Adrenal gland (tissue), 12 donors: ENCODE data around the gene PRKCSH. TPM values are rescaled to one million over a fixed set of nuclear protein-coding genes. Genes with fewer than 3 reads are reported as not detected.

Experiments used
- DNase-seq, 7 donors: peaks; one replicate each; pipeline ENCODE4 v3.0.0-alpha.2; 2019 to 2020
- H3K27ac ChIP-seq, 5 donors: fragments of 200-600 bp; sonication (generic) in 4 of 5; 1 replicate in 3 of 5; 2 replicates in 2 of 5; pipeline versions ENCODE4 v1.5.1 to v1.8.0; 2016 to 2020; ENCODE audit warnings: mild to moderate bottlenecking in 1 of 5
- H3K27me3 ChIP-seq: fragments of 200-600 bp; 2 replicates; pipeline ENCODE4 v1.8.0; 2021
- H3K36me3 ChIP-seq, 2 donors: fragments of 200-600 bp; replicated peaks in 1 of 2; 1 replicate in 1 of 2; 2 replicates in 1 of 2; pipeline versions ENCODE4 v1.5.1 to v1.8.0; 2018 to 2022
- H3K4me1 ChIP-seq, 2 donors: fragments of 200-600 bp; replicated peaks in 1 of 2; 1 replicate in 1 of 2; 2 replicates in 1 of 2; pipeline versions ENCODE4 v1.5.1 to v1.8.0; 2018 to 2021
- H3K4me3 ChIP-seq, 4 donors: fragments of 200-600 bp; sonication (generic) in 3 of 4; one replicate each; pipeline ENCODE4 v1.5.1; 2016 to 2018
- H3K9me3 ChIP-seq, 3 donors: fragments of 200-600 bp; sonication (generic) in 1 of 3; replicated peaks in 1 of 3; 1 replicate in 2 of 3; 2 replicates in 1 of 3; pipeline versions ENCODE4 v1.5.1 to v1.8.0; 2016 to 2021
- POLR2A ChIP-seq, 2 donors: fragments of 450-650 bp; IDR thresholded peaks; one replicate each; pipeline ENCODE4 v1.6.1; 2017; ENCODE audit warnings: antibody characterized with exemption in 2 of 2, mild to moderate bottlenecking in 2 of 2, moderate library complexity in 1 of 2
- WGBS, 4 donors: extraction: QIAGEN DNeasy Blood & Tissue Kit in 2 of 4; methylation state at CpG; one replicate each; pipeline versions ENCODE4 v1.1.5 to v1.1.7; 2013 to 2017; 5-methylcytosine and 5-hydroxymethylcytosine counted together
- intact Hi-C, 2 donors: fragments of 100-400 bp; cut with DNase I; formaldehyde crosslinking; loops; one replicate each; pipeline versions ENCODE4 v1.14.1 to v1.15.0; 2022 to 2023
- polyA plus RNA-seq, 3 donors: library from polyadenylated mRNA; stranded (reverse); fragments of 200-250 nt in 2 of 3; fragments of 350-450 nt in 1 of 3; fragmentation: Illumina TruSeq in 1 of 3; extraction: RNeasy Lipid Tissue Mini Kit (QIAGEN cat#74804) in 1 of 3; gene quantifications; one replicate each; pipeline ENCODE4 v1.2.3, GENCODE V29; 2013 to 2014
- total RNA-seq, 9 donors: library from RNA; depleted of rRNA in 4 of 9; stranded (reverse); fragments of >200 nt in 4 of 9; fragments of 120-200 nt in 1 of 9; fragmentation: NEBNext Ultra II Directional in 1 of 9; extraction: Animal tissue kit (Norgen Biotek cat#: 25700) in 1 of 9; gene quantifications; one replicate each; pipeline versions ENCODE4 v1.1.0 to v1.2.4, GENCODE V29; 2013 to 2023
- TF ChIP-seq, protein P1 (sequence below), 6 experiments: fragments of 450-650 bp in 4 of 6; fragments of 200-600 bp in 2 of 6; sonication (generic) in 1 of 6; IDR thresholded peaks; 1 replicate in 5 of 6; 2 replicates in 1 of 6; pipeline versions ENCODE4 v1.5.1 to v1.8.0; 2016 to 2021; ENCODE audit warnings: antibody characterized with exemption in 6 of 6, mild to moderate bottlenecking in 2 of 6, moderate library complexity in 1 of 6
- donor health status: healthy with polysubstance abuse.
- donor health status: Bipolar disorder and iron deficiency.
- donor health status: DM: yes; HTN: yes; CAD: no.
- donor health status: DM: no; HTN: no; CAD: no.
- donor health status: DM: no; HTN: no; CAD: no.
- donor health status: DM: yes; HTN: yes; CAD: no.

Gene PRKCSH
- total and polyA plus RNA-seq, 12 donors, result 64.4 to 359 (median 203) TPM

DNA sequence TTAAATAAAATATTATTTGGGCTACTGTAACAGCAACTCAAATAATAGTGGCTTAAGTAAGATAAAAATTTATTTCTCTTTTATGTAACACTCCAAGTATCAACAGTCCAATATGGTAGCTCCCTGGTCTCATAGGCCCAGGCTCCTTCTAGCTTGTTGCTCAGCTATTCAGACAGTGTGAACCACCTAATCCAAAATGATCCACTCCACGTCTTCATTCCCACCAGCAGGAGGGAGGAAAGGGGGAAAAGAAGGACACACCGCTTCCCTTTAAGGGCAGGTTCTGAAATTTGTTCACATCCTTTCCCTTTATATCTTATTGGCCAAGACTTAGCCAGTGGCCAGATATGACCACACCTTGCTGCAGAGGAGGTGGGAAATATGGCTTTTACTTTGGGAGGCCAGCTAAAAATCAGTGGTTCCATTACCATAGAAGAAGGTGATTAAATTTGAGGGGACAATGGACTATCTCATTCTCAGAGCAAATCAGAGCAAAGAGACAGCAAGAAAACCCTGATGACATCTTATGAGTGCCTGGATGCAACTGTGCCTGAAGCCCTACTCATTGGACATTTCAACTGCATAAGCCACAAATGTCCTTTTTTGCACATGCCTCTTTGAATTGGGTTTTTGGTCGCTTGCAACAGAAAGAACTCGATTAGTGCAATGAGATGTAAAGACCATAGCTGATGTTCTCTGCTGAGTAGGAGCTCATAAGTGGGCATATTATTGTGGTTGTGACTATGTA is 44.3 kb upstream of the PRKCSH start:
- H3K4me3 ChIP-seq, result no peak overlapping the region
- no peak overlapping the region for H3K27ac ChIP-seq
- no peaks in the 10 kb centered on the region for H3K36me3 ChIP-seq
- 78 to 91% (median 84%) methylated on average over 4 of the region's 4 CpGs for whole genome bisulfite sequencing, 4 donors
- no peaks in the 10 kb centered on the region for H3K27me3 ChIP-seq
- H3K4me1 ChIP-seq, result no peaks in the 10 kb centered on the region
- intact Hi-C loops, result no loop called here
- TF ChIP-seq, protein P1, sequence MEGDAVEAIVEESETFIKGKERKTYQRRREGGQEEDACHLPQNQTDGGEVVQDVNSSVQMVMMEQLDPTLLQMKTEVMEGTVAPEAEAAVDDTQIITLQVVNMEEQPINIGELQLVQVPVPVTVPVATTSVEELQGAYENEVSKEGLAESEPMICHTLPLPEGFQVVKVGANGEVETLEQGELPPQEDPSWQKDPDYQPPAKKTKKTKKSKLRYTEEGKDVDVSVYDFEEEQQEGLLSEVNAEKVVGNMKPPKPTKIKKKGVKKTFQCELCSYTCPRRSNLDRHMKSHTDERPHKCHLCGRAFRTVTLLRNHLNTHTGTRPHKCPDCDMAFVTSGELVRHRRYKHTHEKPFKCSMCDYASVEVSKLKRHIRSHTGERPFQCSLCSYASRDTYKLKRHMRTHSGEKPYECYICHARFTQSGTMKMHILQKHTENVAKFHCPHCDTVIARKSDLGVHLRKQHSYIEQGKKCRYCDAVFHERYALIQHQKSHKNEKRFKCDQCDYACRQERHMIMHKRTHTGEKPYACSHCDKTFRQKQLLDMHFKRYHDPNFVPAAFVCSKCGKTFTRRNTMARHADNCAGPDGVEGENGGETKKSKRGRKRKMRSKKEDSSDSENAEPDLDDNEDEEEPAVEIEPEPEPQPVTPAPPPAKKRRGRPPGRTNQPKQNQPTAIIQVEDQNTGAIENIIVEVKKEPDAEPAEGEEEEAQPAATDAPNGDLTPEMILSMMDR (IDR thresholded peaks at IDR 0.05), result no peak
- DNase-seq, result no peak
- H3K9me3 ChIP-seq, result no peaks in the 10 kb centered on the region

DNA sequence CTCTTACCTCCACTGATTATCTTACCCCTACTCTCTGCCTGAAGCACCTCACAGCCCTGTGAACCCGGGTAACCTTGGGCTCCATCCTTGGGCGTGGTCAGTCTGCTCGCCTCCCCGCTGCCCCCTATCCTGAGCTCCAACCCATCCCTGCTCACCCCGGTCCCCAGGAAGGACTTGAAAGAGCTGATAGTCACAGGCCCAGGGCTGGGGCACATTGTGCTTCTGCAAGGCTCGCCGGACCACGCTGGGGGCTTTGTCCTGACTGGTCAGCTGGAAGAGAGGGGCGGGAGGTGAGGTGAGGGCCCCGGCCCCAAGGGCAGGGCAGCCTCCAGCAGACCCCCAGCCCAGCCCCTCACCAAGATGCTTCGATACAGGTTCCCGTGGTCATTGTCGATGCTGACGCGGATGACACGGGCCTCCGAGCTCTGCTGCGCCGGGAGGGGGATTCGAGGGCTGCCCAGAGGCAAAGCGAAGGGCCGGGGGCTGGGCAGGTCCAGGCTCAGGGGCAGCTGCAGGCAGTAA is 38.3 kb upstream of the PRKCSH start:
- Histone ChIP-seq H3K27me3 (no peaks in the 10 kb centered on the region), H3K36me3 (no peaks in the 10 kb centered on the region), H3K4me1 (no peaks in the 10 kb centered on the region), H3K9me3 (no peaks in the 10 kb centered on the region), H3K27ac (no peak overlapping the region), H3K4me3 (no peak overlapping the region)
- TF ChIP-seq, protein P1 (IDR thresholded peaks at IDR 0.05), result no peak
- no peak for TF ChIP-seq POLR2A (IDR thresholded peaks at IDR 0.05)
- DNase-seq, result no peak
- intact Hi-C loops, result no loop called here
- 80 to 92% (median 89%) methylated on average over 13 to 22 of the region's 22 CpGs for WGBS, 4 donors

DNA sequence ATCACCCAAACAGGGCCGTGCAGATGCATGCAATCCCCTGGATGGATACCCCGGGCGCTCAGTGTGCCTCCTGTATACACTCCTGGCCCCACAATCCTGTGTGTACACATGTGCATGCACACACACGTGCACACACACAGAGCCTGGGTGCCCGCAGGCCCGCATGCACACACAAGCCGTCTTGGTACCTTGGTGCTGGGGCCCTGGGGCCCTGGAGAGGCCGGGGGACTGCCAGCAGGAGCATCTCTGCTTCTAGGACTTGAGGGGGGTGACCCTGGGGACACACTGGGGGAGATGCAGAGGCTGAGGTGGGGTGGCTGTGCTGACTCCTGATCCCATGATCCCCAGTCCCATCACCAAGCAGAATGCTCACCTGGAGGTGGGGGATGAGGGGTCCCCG is 35.8 kb upstream of the PRKCSH start:
- no peak overlapping the region for H3K4me3 ChIP-seq
- H3K36me3 ChIP-seq, result no peaks in the 10 kb centered on the region
- H3K9me3 ChIP-seq, result no peaks in the 10 kb centered on the region
- intact Hi-C loops, result no loop called here
- no peaks in the 10 kb centered on the region for H3K27me3 ChIP-seq
- H3K4me1 ChIP-seq, result peaks cover 0 to 3% of the 10 kb centered on the region in 2 donors
- no peak overlapping the region for H3K27ac ChIP-seq
- no peak for DNase-seq
- no peak for TF ChIP-seq POLR2A (IDR thresholded peaks at IDR 0.05)
- TF ChIP-seq, protein P1 (IDR thresholded peaks at IDR 0.05), result no peak
- 80 to 93% (median 91%) methylated on average over 1 to 9 of the region's 9 CpGs for WGBS, 4 donors

DNA sequence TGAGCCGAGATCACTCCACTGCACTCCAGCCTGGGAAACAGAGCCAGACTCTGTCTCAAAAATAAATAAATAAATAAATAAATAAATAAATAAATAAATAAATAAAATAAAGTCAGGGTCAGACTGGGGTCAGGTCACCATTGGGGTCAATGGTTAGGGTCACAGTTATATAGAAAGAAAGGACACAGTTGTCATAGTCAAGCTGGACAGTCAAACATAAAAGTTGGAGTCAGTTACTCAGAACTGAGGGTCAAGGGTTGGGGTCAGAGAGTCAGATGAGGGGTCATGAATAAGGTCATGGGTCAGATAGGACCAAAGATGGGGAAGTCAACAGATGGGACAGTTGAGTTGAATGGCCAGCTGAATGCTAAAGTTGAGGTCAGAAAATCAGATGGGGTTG is 34.6 kb upstream of the PRKCSH start:
- TF ChIP-seq, protein P1 (IDR thresholded peaks at IDR 0.05), result no peak
- TF ChIP-seq POLR2A (IDR thresholded peaks at IDR 0.05), result no peak
- 70 to 89% (median 85%) methylated on average over 1 of the region's 1 CpG for WGBS, 4 donors
- DNase-seq, result no peak

More for the DNA sequence above, 34.6 kb upstream of the PRKCSH start:
- intact Hi-C loops, result no loop called here
- Histone ChIP-seq H3K36me3 (no peaks in the 10 kb centered on the region), H3K27me3 (no peaks in the 10 kb centered on the region), H3K4me3 (no peak overlapping the region), H3K4me1 (peaks cover 0 to 12% of the 10 kb centered on the region in 2 donors), H3K27ac (no peak overlapping the region), H3K9me3 (no peaks in the 10 kb centered on the region)
